Fibroblast of lung (primary cell): ENCODE data around the gene PUS1.
"Not testable (repeated sequence)": the region's sequence is repeated elsewhere in the genome, so short reads cannot be mapped to it uniquely, and the experiment has no call there.

ENCODE experiments used
- EZH2 ChIP-seq: IDR thresholded peaks from 2 replicates; pipeline ENCODE4 v1.5.1; 2012; ENCODE audit warnings: low read length, control low read depth, mild to moderate bottlenecking; ENCODE audit errors: missing control alignments
- TF ChIP-seq, protein P1 (sequence below), 2 donors: IDR thresholded peaks in 1 of 2; conservative IDR thresholded peaks in 1 of 2; 1 replicate in 1 of 2; 2 replicates in 1 of 2; pipeline ENCODE4 v1.5.1; 2011 to 2012; ENCODE audit warnings: low read length in 2 of 2, control low read depth in 1 of 2, inconsistent platforms in 1 of 2, low read depth in 1 of 2, mild to moderate bottlenecking in 1 of 2

- TF ChIP-seq, protein P1, sequence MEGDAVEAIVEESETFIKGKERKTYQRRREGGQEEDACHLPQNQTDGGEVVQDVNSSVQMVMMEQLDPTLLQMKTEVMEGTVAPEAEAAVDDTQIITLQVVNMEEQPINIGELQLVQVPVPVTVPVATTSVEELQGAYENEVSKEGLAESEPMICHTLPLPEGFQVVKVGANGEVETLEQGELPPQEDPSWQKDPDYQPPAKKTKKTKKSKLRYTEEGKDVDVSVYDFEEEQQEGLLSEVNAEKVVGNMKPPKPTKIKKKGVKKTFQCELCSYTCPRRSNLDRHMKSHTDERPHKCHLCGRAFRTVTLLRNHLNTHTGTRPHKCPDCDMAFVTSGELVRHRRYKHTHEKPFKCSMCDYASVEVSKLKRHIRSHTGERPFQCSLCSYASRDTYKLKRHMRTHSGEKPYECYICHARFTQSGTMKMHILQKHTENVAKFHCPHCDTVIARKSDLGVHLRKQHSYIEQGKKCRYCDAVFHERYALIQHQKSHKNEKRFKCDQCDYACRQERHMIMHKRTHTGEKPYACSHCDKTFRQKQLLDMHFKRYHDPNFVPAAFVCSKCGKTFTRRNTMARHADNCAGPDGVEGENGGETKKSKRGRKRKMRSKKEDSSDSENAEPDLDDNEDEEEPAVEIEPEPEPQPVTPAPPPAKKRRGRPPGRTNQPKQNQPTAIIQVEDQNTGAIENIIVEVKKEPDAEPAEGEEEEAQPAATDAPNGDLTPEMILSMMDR (conservative IDR thresholded peaks at IDR 0.05 in 1 of 2, IDR thresholded peaks at IDR 0.05 in 1 of 2; ENCODE audit: low read depth in 1 of 2, low read length in 2 of 2) = not testable (repeated sequence)
- not testable (repeated sequence) for TF ChIP-seq EZH2
These were observed 31.7 kb downstream of the PUS1 start for GRCh38 chr12:131960590-131961325.
